Measurements from ENCODE around the gene PPP2R3A. TPM values are rescaled to one million over a fixed set of nuclear protein-coding genes. Genes with fewer than 3 reads are reported as not detected.

Gene PPP2R3A
- total RNA-seq, 2 donors from 2014 or later = 49.5 to 71.9 TPM

- H3K4me1 ChIP-seq = peaks cover 0 to 7% of the 10 kb centered on the region in 2 donors
- H3K4me3 ChIP-seq = no peak overlapping the region
- DNase-seq (ENCODE audit: low spot score) = no peak
- H3K27me3 ChIP-seq = no peaks in the 10 kb centered on the region
- H3K9me3 ChIP-seq = no peaks in the 10 kb centered on the region
- H3K27ac ChIP-seq = no peak overlapping the region
- no peaks in the 10 kb centered on the region for H3K36me3 ChIP-seq
- TF ChIP-seq CTCF (IDR thresholded peaks at IDR 0.05) = no peak
These were observed 29.3 kb downstream of the PPP2R3A start for GRCh38 chr3:135994708-135995337.

- Histone ChIP-seq H3K27ac (no peak overlapping the region), H3K4me1 (peaks cover 0 to 2% of the 10 kb centered on the region in 2 donors), H3K27me3 (no peaks in the 10 kb centered on the region), H3K4me3 (no peak overlapping the region), H3K36me3 (no peaks in the 10 kb centered on the region), H3K9me3 (no peaks in the 10 kb centered on the region)
- no peak for DNase-seq (ENCODE audit: low spot score)
- TF ChIP-seq CTCF (IDR thresholded peaks at IDR 0.05) = no peak
These were observed 30.2 kb downstream of the PPP2R3A start for GRCh38 chr3:135995766-135996165.

- H3K27ac ChIP-seq = no peak overlapping the region
- no peak for TF ChIP-seq CTCF (IDR thresholded peaks at IDR 0.05)
These were observed 32.2 kb downstream of the PPP2R3A start for GRCh38 chr3:135997554-135998320.

GRCh38 chr3:136008221-136008620 lies 42.7 kb downstream of the PPP2R3A start:
- Histone ChIP-seq H3K9me3 (no peaks in the 10 kb centered on the region), H3K27me3 (no peaks in the 10 kb centered on the region), H3K36me3 (peaks cover 5% of the 10 kb centered on the region), H3K4me1 (no peaks in the 10 kb centered on the region), H3K27ac (no peak overlapping the region), H3K4me3 (no peak overlapping the region)
- DNase-seq (ENCODE audit: low spot score) = no peak
- no peak for TF ChIP-seq CTCF (IDR thresholded peaks at IDR 0.05)

More at GRCh38 chr3:135997554-135998320, 32.2 kb downstream of the PPP2R3A start:
- Histone ChIP-seq H3K27me3 (no peaks in the 10 kb centered on the region), H3K9me3 (no peaks in the 10 kb centered on the region), H3K4me1 (no peaks in the 10 kb centered on the region), H3K4me3 (no peak overlapping the region), H3K36me3 (no peaks in the 10 kb centered on the region)
- no peak for DNase-seq (ENCODE audit: low spot score)

GRCh38 chr3:136008732-136009470 lies 43.4 kb downstream of the PPP2R3A start:
- no peaks in the 10 kb centered on the region for H3K27me3 ChIP-seq
- no peak for DNase-seq (ENCODE audit: low spot score)
- no peak overlapping the region for H3K27ac ChIP-seq
- H3K36me3 ChIP-seq = peaks cover 5% of the 10 kb centered on the region
- no peak for TF ChIP-seq CTCF (IDR thresholded peaks at IDR 0.05)
- H3K9me3 ChIP-seq = no peaks in the 10 kb centered on the region
- H3K4me3 ChIP-seq = no peak overlapping the region
- no peaks in the 10 kb centered on the region for H3K4me1 ChIP-seq

All from right atrium auricular region (tissue), 2 donors.